ENCODE measurements around the gene STKLD1.

STKLD1 gene

DNA sequence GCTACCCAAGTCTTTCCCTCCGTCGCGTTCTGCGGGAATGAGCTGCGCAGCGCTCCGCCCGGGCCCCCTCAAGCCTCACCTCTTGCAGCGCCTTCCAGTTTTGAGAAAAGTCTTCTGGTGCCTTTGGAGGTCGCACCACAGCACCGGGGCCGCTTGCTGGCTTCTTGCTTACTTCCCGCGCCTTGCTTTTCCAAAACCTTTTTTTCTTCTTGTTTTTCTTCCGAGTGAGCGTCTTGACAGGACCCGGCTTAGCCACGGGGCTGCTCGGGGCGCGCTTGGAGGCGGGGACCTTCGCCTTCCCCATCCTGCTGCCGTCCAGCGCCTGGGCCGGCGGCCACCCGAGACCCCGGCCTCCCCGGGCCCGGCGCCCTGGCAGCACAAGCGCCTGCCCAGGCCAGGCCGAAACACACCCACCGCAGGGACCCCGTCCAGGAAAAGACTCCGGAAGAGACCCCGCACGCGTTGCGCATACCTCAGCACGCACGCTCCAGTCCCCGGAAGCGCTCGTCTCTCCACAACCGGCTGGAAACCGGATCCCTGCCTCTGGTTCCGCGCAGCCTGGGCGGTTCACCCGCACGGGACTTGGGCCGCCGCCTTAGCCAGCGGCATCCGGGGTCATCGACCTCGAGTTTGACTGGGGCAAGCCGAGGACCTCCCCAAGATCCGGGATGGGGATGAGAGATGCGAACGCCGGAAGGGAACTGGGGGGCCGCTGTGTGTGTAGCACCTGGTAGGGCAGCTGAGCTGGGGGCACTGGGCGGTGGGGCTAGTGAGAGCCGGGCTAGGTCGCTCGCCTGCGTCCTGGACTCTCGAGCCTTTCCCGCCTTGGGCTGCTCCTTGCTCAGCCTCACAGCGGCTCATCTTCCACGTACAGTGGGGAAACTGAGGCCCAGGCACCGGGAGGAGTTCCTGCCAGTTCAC, 41.6 kb downstream of the STKLD1 start, which contains the start of gene REXO4:
Gene REXO4, minus strand, starts transcription at position 470 of the 921 bp plus-strand sequence. Its CDS starts 166 bp downstream, at position 304.
- DNase-seq (ENCODE audit: low read depth): peak; percentile 74

DNA sequence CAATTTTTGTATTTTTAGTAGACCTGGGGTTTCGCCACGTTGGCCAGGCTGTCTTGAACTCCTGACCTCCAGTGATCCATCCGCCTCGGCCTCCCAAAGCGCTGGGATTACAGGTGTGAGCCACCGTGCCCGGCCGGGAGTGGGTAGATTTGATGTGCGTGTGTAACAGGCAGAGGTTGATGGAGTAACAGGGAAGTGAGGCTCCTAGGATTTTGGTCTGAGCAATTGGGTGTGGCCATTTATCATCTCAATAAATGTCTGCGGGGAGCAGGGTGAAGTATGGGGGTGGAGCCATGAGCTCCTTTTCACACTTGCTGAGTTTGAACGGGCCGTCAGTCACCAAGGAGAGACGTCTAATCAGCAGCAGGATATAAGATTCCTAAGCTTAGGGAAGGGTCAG, 42.8 kb downstream of the STKLD1 start:
- DNase-seq (ENCODE audit: low read depth): no peak

DNA sequence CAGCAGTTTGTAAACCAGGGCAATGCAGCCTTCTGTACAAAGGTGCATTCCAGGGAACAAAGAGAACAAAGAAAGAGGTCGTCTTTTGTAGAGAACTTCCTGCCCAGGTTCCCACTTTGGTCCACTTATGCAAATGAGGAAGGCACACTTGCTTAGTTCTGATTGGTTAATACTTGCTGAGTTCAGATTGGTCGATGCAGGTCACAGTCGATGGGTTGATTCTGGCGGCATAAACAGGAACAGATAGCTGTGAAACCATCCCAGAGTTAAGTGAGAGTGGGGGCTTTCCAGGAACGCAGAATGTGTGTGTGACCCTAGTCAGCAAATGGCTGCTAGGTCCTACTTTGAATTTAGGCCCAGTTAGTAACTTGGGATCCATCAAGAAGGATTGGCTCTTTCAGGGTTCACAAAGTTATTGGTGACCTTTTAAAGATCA, 44.2 kb downstream of the STKLD1 start:
- no peak for DNase-seq (ENCODE audit: low read depth)

DNA sequence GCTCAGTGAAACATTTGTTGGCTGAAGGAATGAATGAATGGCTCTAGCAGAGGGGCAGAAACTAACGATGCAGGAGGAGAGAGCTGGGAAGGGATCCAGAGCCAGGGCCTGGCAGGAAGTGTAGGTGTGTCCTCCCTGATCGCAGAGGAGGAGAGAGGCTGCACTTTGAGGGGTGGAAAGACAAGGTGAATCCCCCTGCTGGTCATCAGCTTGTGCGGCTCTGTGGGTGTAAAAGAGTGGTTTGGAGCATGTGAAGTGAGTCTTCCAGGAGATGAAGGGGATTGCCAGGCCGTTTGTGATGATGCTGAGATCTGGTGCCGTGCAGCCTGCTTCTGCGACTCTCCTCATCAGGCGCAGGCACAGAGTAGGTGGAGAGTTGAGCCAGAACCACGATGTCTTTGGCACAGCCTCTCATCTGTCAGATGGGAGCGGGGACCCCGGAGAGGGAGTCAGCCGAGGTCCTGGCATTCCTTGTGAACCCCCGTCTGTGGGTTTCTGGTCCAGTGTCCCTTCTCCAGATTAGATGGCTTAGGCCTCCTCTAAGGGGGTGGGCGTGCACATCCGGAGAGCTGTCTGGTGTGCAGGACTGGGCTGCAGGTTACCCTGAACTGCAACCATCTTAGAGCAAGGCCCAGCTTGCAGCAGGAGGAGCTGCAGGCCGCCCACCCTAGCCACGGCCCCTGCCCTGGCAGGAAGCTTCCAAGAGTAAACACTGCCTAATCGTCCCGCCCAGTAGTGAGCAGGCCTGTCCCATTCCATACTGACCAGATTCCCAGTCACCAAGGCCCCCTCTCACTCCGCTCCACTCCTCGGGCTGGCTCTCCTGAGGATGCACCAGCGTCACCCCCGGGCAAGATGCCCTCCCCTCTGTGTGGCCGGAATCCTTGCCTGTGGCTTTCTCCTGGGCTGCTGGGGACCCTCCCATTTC, 45.7 kb downstream of the STKLD1 start, which contains the start of gene ADAMTS13:
Gene ADAMTS13, plus strand, starts transcription at position 753 of the 928 bp plus-strand sequence. Its CDS starts 77 bp downstream, at position 830.
- no peak for DNase-seq (ENCODE audit: low read depth)

DNA sequence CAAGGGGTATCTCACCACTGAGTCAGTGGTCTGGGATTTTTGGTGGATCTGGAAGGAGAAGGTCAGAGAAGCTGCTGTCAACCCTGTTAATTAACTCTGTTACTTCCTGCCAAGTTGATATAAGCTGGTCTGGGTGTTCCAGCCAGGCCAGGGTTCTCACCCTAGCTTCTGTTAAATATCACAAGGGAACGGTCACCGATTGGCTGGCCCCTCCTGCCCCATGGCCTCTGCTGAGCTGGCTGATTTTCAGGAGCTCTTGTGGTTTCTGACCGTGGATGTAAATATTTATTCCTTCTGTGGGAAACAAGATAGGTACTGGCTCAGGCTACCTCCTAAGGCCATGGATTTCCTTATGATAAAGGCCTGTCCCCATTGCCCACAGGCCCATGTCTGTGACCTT, 47.0 kb downstream of the STKLD1 start:
- DNase-seq (ENCODE audit: low read depth): no peak

DNA sequence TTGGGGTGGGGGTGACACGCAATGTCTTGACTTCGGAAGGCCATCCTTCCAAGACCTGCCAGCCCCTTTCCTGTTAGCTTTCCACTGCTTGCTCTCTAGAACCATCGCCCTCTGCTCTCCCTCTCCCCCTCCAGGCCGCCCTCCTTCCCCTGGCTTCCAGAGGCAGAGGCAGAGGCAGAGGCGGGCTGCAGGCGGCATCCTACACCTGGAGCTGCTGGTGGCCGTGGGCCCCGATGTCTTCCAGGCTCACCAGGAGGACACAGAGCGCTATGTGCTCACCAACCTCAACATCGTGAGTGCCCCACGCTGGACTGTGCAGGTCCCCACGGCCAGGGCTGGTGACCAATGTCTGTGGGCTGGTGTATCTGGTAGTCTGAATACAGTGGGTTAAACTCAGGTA, 48.0 kb downstream of the STKLD1 start:
- no peak for DNase-seq (ENCODE audit: low read depth)

DNA sequence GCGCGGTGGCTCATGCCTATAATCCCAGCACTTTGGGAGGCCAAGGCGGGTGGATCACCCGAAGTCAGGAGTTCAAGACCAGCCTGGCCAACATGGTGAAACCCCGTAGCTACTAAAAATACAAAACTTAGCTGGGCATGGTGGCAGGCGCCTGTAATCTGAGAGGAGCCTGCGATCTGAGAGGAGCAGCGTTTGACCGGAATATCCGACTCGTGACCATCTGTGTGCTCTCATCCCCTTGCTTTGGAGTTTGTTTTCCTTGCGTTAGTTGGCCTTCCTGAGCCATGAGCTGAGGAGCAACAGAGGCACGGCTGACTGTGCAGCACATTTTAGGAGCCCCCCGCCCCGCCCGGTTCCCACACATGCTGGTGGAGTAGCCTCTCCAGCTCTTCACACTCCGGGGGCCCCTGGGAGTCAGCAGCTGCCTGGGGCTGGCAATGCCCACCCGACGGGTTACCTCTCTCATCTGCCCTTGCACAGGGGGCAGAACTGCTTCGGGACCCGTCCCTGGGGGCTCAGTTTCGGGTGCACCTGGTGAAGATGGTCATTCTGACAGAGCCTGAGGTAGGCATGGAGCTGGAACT, 49.0 kb downstream of the STKLD1 start:
- no peak for DNase-seq (ENCODE audit: low read depth)

DNA sequence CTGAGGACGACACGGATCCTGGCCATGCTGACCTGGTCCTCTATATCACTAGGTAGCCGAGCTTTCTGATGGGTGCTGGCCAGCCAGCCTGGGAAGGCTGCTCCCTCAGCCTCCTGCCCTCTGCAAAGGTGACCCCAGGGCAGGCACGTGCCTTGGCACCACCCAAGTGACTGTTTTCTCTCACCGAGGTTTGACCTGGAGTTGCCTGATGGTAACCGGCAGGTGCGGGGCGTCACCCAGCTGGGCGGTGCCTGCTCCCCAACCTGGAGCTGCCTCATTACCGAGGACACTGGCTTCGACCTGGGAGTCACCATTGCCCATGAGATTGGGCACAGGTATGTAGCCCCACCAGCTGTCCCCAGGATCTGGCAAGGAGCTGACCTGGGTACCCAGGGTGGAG, 49.8 kb downstream of the STKLD1 start:
- DNase-seq (ENCODE audit: low read depth): no peak

DNA sequence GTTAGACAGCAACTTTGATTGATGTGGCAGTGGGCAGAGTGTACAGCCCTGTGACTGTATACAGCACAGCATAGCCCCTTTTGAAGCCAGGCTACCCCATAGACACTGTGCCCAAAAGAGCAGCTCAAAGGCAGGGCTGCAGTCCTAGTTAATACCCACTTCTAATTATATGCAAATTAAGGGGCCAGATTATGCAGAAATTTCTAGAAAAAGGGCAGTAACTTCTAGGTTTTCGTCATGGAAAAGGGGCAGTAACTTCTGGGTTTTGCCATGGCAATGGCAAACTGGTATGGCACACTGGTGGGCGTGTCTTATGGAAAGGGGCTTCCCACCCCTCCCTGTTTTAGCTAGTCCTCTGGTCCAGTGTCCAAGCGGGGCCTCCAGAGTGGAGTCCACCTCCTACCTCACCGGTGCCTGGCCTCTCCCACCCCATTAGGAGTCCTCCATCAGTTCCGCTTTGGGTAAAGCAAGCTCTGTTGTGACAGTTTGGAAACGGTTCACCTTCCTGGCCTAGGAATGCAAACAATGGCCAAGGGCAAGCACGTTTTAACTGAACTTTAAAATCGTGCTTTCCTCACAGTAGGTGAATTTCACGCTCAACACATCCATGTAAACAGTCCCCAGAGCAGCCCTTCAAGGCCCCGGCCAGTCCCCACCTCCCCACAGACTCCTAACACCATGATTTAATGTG, 51.6 kb downstream of the STKLD1 start:
- no peak for DNase-seq (ENCODE audit: low read depth)

DNA sequence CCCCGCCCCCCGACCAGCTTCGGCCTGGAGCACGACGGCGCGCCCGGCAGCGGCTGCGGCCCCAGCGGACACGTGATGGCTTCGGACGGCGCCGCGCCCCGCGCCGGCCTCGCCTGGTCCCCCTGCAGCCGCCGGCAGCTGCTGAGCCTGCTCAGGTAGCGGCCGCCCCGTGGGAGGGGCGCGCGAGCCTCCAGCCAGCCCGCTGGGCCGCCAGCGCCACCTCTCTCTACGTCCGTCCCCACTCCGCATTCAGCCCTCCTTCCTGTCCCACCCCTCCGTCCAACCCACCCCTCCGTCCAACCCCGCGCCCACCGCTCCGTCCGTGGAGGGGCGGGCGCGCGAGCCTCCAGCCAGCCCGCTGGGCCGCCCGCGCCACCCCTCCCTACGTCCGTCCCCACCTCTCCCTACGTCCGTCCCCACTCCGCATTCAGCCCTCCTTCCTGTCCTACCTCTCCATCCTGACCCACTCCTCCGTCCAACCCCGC, 52.5 kb downstream of the STKLD1 start:
- DNase-seq (ENCODE audit: low read depth): no peak

DNA sequence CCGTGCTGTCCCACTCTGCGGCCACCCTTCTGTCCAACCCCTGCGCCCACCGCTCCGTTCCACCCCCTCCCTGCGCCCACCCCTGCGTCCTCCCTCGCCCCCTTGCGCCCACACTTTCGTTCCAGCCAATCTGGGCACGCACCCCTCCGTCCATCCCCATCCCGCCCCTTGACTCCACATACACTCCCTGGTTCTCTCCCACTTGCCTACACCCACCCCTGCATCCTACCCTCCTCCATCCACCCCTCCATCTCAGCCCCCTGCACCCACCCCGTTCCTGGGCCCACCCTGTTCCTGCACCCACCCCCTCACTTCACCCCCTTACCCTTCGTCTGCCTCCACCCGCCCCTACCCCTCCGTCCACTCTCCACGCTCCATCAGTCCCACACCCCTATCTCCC, 53.0 kb downstream of the STKLD1 start:
- no peak for DNase-seq (ENCODE audit: low read depth)

DNA sequence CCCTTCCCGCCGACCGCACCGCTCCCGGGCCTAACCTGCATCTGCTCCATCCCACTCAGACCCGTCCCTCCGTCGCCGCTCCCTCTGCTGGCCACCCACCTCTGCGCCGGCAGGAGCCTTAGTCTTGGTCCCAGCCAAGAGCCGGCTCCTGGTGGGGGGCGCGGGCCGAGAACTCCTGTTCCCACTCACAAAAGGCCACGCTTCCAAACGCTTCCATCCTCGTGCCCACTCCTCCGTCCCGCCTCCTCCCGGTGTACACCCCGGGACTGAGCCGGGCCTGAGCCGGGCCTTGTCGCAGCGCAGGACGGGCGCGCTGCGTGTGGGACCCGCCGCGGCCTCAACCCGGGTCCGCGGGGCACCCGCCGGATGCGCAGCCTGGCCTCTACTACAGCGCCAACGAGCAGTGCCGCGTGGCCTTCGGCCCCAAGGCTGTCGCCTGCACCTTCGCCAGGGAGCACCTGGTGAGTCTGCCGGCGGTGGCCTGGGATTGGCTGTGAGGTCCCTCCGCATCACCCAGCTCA, 53.5 kb downstream of the STKLD1 start:
- no peak for DNase-seq (ENCODE audit: low read depth)

DNA sequence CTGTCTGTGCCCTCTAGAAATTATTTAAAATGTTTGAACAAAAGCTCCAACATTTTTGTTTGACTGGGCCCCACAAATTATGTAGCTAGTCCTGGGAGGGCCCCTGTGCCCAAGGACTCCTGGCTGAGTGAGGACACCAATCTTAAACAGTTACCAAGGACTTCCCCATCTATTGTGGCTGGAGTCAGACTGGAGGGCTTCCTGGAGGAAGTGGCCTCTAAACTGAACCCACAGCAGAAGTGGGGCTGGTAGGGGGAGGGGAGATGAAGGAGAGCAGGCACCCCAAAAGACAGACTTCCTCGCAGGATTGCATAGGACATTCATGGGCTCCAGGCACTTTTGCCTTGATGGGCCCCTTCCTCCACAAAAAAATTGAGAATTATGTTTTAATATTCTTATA, 54.1 kb downstream of the STKLD1 start:
- no peak for DNase-seq (ENCODE audit: low read depth)

DNA sequence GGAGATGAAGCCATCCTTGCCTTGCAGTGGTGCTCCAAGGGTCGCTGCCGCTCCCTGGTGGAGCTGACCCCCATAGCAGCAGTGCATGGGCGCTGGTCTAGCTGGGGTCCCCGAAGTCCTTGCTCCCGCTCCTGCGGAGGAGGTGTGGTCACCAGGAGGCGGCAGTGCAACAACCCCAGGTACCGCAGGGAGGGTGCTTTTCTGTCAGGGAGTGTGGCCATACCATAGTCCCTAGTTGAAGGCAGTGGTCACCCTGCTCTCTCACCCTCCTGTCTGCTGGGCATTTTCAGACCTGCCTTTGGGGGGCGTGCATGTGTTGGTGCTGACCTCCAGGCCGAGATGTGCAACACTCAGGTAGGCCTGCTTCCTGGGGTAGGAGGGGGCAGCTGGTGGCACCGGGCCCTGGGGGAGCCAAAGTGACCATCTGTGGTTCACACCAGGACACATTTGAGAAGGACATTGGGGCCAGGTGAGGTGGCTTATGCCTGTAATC, 57.2 kb downstream of the STKLD1 start:
- DNase-seq (ENCODE audit: low read depth): no peak

DNA sequence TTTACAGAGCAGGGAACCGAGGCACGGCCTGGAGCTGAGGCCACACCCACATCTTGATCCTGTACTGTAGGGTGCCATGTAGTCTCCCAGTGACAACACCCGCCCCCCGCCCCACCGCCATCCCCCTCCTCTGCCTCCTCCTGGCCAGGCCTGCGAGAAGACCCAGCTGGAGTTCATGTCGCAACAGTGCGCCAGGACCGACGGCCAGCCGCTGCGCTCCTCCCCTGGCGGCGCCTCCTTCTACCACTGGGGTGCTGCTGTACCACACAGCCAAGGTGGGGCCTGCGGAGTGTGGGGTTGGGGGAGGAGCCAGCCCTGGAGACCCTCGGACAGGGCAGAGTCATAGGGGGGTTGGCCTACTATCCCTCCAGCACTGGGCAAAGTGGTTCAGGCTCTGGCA, 60.5 kb downstream of the STKLD1 start:
- DNase-seq (ENCODE audit: low read depth): no peak

DNA sequence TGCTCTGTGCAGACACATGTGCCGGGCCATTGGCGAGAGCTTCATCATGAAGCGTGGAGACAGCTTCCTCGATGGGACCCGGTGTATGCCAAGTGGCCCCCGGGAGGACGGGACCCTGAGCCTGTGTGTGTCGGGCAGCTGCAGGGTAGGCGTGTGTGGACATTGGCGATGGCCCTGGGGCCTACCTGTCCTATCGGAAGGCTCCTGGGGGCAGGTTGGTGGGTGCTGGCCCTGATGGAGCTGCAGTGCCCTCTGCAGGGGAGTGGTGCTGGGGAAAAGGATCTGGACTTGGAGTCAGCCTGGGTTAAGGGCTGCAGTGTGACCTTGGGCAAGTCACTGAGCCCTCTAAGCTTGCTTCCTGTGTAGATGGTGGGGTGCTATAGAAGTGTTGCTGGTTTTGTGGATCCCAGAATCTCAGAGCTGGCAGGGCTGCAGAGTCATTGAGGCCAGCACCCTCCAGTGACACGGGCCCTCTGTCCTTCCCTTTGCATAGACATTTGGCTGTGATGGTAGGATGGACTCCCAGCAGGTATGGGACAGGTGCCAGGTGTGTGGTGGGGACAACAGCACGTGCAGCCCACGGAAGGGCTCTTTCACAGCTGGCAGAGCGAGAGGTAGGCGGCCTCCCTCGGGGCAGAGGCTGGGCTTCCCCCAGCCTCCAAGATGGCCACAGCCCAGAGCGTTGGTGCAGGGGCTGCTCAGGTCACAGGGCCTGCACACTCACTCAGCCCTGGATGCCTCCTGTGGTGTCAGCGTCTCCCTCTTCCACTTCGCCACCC, 61.8 kb downstream of the STKLD1 start:
- DNase-seq (ENCODE audit: low read depth): no peak

DNA sequence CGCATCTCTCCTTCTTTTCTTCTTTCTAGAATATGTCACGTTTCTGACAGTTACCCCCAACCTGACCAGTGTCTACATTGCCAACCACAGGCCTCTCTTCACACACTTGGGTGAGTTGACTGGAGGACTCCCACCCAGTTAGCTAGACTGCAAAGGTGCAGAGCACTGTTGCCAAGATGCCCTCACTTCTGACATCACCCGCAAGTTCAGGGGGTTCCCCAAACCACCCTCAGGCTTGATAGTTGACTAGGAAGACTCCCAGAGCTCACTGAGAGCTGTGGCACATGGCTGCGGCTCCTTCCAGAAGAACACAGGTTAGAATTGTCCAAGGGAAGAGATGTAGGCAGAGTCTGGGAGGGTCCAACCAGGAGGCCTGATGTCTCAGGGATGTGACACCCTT, 63.2 kb downstream of the STKLD1 start:
- no peak for DNase-seq (ENCODE audit: low read depth)

DNA sequence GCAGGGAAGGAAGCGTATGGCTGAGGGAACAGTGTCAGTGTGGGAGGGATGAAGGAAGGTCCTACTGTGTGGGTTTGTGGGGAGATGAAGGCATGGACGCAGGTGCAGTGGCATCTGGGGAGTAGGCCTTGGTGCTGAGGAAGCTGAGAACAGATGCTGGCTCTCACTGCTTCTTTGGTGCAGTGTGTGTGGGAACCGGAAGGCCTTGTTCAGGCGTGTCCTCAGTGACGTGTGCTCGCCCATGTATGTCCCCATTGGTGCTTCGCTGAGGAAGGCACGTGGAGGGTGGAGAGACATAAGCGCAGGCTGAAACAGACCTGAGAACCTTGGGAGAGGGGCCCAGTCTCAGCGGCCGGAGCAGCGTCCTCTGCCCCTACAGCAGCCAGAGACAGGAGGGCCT, 64.7 kb downstream of the STKLD1 start:
- no peak for DNase-seq (ENCODE audit: low read depth)

DNA sequence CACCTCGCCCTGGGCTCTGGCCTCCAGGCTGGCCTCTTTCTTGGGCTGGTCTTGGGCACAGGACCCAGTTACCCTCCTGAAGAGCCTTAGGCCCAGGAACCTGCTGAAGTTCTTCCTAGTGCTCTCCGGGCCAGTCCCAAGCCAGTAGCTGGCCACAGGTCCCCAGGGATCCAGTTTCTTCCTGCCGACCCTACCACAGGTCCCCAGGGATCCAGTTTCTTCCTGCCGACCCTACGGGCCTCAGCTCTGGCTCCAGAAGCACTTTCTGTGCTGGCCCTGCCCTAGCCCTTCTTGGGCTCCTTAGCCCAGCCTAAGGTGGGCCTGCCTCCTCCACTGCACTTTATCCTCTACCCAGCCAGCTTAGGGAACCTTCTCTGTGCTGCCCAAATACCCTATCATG, 65.4 kb downstream of the STKLD1 start:
- no peak for DNase-seq (ENCODE audit: low read depth)

DNA sequence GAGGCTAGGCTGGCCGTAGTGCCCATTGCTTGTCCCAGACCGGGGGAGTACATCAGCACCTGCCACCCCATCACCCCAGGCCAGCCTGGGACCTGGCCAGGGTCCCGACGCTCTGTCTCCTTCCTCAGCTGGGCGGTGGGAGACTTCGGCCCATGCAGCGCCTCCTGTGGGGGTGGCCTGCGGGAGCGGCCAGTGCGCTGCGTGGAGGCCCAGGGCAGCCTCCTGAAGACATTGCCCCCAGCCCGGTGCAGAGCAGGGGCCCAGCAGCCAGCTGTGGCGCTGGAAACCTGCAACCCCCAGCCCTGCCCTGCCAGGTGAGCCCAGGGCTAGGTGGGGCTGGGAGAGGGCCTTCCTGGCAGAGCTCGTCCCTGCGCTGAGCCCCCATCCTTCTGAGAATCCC, 67.1 kb downstream of the STKLD1 start:
- DNase-seq (ENCODE audit: low read depth): no peak
